Measurements from ENCODE around the gene HDAC4. TPM values are rescaled to one million over a fixed set of nuclear protein-coding genes. Genes with fewer than 3 reads are reported as not detected.

The HDAC4 gene
- total RNA-seq, 1 donor from 2014 or later, result 30.7 TPM

DNA sequence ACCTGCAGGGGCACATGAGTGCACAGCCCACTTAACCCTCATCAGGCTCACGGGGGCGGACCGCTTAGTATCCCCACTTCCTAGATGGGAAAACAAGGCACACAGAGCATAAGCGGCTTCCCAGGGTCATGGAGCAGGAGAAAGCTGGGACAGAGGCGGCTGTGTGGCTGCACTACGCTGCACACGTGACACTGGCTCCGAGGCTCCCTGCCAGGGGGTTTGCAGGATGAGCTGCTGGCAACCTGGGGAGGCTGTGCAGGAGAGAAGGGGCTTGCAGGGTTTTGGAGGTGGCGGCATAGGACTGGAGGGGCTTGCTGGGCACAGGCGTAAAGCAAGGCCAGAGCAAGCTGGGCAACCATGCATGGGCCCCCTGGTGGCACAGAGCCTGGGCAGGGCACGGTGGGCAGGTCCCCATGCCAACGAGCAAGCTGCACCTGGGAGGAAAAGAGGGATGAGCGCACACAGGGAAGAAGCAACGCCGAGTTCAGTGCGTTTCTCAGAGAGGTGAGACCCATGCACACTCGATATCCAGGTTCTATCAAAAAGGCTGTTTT lies 268.6 kb downstream of the HDAC4 start:
- ATAC-seq (no peak), DNase-seq (ENCODE audit: missing footprints) (no peak)
- intact Hi-C loops (cut with DNase I), result no loop called here

GRCh38 chr2:239131521-239131920 lies 269.3 kb downstream of the HDAC4 start:
- no peak for DNase-seq (ENCODE audit: missing footprints)
- intact Hi-C loops (cut with DNase I), result no loop called here
- no peak for ATAC-seq

GRCh38 chr2:239130786-239131325 lies 270.0 kb downstream of the HDAC4 start:
- intact Hi-C loops (cut with DNase I), result no loop called here
- DNase-seq (ENCODE audit: missing footprints) (no peak), ATAC-seq (no peak)

DNA sequence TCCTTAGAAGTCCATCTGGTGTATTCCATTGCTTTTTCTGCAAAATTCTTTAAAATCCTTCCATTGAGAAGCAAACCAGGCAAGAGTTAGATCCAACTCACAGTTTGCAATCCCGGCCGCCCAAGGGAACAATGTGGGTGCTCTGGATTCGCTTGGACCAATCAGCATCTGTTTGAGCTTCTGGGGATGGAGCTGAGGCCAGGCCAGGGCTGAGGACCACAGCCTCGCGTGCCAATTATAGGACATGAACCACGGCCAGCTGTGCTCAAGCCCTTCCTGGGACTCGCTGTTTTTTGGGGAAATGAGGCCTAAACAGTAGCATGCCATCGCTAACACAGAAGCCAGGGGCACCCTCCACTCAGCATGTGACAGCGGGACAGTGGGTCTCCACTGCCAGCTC lies 270.8 kb downstream of the HDAC4 start:
- no peak for DNase-seq (ENCODE audit: missing footprints)
- intact Hi-C loops (cut with DNase I), result no loop called here
- no peak for ATAC-seq

DNA sequence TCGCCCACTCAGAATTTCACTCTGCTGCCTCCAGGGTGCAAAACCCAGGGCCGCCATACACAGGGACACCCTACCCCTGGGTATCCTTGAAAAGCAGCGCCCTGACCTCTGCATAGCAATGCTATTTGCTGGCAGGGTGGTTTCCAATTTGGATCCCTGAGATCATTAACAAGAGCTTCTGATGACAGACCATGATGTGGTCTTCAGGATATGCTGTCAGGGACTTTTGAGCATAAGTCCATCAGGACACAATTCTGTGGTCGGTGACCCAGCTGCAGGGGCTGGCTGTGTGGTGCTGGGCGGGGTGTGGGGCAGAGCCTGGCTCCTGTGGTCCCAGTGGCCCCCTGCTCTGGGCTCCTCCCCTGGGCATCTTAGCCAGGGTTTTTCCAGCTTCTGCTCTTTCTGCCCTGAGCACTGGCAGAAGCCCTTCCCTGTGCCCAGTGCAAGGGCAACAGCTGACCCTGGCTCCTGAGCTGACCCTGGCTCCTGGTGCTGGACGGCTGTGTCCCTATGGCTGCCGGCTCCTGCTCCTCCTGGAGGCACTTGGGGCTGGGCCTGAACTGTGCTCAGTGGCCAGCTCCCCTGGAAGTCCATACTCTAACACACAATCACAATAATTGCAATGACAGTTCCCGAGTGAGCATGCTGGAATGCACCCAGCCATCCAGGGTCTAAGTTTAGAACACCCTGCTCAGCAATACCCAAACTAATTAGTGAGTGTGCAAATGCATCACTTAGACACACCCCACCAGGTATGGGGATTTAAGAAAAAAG lies 271.5 kb downstream of the HDAC4 start:
- ATAC-seq, result peak; percentile 53
- intact Hi-C loops (cut with DNase I), result loop anchor here (5.0 kb wide), 1 partner anchor 268 kb away; no protein-coding TSS in a partner anchor
- no peak for DNase-seq (ENCODE audit: missing footprints)

DNA sequence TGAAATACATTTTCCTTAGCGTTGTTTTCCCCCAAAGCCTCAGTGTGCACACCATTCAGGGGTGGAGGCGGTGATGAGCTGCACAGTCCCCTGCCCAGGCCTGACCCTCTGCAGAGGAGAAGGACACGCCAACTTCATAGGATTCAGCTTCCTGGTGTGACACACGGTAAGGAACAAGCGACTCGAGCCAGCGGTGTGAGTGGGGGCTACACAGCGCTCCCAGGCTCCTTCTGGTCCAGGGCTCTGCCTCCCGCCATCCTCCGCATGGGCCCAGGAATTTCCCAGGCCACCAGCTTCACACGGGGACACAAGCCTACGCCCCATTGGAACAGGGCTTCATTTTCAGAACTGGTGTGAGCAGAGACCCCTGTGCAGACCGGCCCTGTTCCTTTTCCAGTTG lies 272.1 kb downstream of the HDAC4 start:
- no peak for DNase-seq (ENCODE audit: missing footprints)
- no peak for ATAC-seq
- intact Hi-C loops (cut with DNase I), result loop anchor here (5.0 kb wide), 1 partner anchor 269 kb away; no protein-coding TSS in a partner anchor

GRCh38 chr2:239127513-239127912 lies 273.3 kb downstream of the HDAC4 start:
- peak; percentile 46 for ATAC-seq
- DNase-seq (ENCODE audit: missing footprints), result no peak
- intact Hi-C loops (cut with DNase I), result loop anchor here (5.0 kb wide), 1 partner anchor 270 kb away; no protein-coding TSS in a partner anchor

DNA sequence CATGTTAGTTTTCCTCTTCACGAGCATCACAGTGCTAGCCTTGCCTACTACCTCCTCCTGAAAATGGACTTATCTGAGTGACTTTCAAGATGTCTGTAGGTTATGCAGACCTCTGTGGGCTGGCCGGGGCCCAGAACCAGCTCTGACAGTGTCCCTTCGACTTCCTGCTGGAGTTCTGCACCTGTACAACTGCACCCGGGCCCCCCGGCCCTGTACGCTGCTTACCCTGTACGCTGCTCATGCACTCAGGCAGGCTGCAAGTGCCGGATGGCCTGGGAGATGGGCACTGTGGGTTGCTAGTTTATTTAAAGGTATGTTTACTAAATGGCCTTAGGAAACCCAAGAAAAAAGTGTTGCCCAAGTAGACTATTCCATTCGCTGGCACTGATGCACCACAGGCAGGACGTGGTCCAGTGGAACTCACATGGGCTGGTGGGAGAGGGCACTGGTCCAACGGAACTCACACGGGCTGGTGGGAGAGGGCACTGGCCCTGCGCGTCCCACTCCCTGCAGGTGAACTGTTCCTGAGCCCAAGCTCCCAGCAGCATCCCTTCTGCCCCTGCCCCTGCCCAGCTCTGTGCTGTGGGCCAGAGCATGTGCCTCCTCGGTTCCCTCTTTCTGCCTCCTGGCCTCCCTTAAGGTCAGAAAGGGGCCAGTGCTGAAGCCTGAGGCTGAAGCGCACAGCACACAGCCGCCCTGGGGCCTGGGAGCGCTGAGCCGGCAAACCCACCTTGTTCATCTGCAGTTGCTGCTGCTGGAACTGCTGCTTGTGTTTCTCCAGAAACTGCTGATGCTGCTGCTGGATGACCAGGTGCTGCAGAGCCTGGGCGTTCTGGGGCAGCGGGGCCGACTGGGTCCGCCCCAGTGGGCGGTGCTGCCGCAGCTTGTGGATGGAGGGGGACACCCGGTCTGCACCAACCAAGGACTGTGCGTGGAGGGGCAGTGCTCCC lies 274.8 kb downstream of the HDAC4 start:
- no peak for ATAC-seq

GRCh38 chr2:239124152-239124899 lies 276.5 kb downstream of the HDAC4 start:
- DNase-seq (ENCODE audit: missing footprints) (no peak), ATAC-seq (no peak)
- intact Hi-C loops (cut with DNase I), result no loop called here

More for the DNA sequence above, 274.8 kb downstream of the HDAC4 start:
- DNase-seq (ENCODE audit: missing footprints), result no peak
- intact Hi-C loops (cut with DNase I), result loop anchor here (5.0 kb wide), 1 partner anchor 271 kb away; no protein-coding TSS in a partner anchor

- ATAC-seq (no peak), DNase-seq (ENCODE audit: missing footprints) (no peak)
- intact Hi-C loops (cut with DNase I), result no loop called here
These were observed 278.3 kb downstream of the HDAC4 start for GRCh38 chr2:239122421-239123110.

GRCh38 chr2:239121600-239122012 lies 279.2 kb downstream of the HDAC4 start:
- peak; percentile 31 for ATAC-seq
- DNase-seq (ENCODE audit: missing footprints), result no peak
- intact Hi-C loops (cut with DNase I), result no loop called here

DNA sequence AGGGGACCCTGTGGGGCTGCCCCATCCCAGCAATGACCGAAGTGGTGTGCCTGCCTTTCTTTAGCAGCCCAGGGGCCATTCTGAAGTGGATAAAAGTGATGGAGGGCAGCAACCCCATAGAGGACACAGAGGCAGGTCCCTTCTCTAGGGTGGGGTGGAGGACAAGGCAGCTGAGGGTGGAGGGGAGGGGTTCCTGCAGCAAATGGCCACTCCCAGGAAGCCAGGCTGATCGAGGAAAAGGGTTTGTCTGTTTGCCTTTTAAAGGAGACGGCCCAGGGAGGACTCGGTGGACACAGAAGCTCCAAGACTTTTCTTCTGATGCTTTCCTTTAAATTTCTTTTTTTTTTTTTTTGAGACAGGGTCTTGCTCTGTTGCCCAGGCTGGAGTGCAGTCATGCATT lies 280.2 kb downstream of the HDAC4 start:
- intact Hi-C loops (cut with DNase I), result no loop called here
- DNase-seq (ENCODE audit: missing footprints) (no peak), ATAC-seq (no peak)

- intact Hi-C loops (cut with DNase I), result no loop called here
- DNase-seq (ENCODE audit: missing footprints) (no peak), ATAC-seq (no peak)
These were observed 281.3 kb downstream of the HDAC4 start for GRCh38 chr2:239119346-239120126.

DNA sequence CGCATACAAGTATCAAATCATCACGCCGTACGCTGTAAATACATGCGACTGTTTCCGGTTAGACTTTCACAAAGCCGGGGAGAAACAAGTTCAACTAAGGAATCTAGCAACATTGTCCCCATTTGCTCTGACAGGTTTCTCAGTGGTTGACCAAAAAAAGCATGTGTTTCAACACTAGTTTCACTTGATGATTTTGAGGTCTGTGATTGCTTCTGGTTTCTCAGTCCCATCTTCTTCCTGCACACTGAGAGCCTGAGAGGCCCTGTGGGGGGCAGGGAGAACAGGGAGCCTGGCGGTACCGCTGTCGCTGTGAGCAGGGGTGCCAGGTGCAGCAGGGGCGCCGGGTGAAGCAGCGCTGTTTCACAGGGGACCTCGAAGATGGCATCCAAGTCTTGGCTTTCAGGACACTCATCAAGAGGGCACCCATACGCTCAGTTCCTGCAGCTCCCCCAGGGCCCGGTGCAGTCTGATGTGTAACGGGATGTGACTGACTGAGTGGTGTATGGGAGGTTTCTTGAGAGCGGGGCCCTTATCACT lies 282.1 kb downstream of the HDAC4 start:
- intact Hi-C loops (cut with DNase I), result no loop called here
- DNase-seq (ENCODE audit: missing footprints) (no peak), ATAC-seq (no peak)

GRCh38 chr2:239118264-239118663 lies 282.6 kb downstream of the HDAC4 start:
- intact Hi-C loops (cut with DNase I), result no loop called here
- DNase-seq (ENCODE audit: missing footprints), result no peak
- ATAC-seq, result no peak

- DNase-seq (ENCODE audit: missing footprints) (no peak), ATAC-seq (no peak)
These were observed 283.0 kb downstream of the HDAC4 start for GRCh38 chr2:239117831-239118230.

More at GRCh38 chr2:239117831-239118230, 283.0 kb downstream of the HDAC4 start:
- intact Hi-C loops (cut with DNase I), result no loop called here
